GM12874 (cell line): ENCODE results near the gene GH2.
"Not testable (repeated sequence)": the region's sequence is repeated elsewhere in the genome, so short reads cannot be mapped to it uniquely, and the experiment has no call there.

ENCODE experiments used
- TF ChIP-seq, protein P1 (sequence below): IDR thresholded peaks from 2 replicates; pipeline ENCODE4 v1.5.1; 2011; ENCODE audit warnings: low read depth, mild to moderate bottlenecking, control low read depth, low read length, moderate library complexity; ENCODE audit not compliant: insufficient read depth

Gene GH2

GRCh38 chr17:63892316-63893037, 10.7 kb upstream of the GH2 start:
- TF ChIP-seq, protein P1, sequence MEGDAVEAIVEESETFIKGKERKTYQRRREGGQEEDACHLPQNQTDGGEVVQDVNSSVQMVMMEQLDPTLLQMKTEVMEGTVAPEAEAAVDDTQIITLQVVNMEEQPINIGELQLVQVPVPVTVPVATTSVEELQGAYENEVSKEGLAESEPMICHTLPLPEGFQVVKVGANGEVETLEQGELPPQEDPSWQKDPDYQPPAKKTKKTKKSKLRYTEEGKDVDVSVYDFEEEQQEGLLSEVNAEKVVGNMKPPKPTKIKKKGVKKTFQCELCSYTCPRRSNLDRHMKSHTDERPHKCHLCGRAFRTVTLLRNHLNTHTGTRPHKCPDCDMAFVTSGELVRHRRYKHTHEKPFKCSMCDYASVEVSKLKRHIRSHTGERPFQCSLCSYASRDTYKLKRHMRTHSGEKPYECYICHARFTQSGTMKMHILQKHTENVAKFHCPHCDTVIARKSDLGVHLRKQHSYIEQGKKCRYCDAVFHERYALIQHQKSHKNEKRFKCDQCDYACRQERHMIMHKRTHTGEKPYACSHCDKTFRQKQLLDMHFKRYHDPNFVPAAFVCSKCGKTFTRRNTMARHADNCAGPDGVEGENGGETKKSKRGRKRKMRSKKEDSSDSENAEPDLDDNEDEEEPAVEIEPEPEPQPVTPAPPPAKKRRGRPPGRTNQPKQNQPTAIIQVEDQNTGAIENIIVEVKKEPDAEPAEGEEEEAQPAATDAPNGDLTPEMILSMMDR = peak; percentile 26; the same call in 1 of the 2 replicates

GRCh38 chr17:63889026-63889848, 7.5 kb upstream of the GH2 start:
- TF ChIP-seq, protein P1 = peak; percentile 46

DNA sequence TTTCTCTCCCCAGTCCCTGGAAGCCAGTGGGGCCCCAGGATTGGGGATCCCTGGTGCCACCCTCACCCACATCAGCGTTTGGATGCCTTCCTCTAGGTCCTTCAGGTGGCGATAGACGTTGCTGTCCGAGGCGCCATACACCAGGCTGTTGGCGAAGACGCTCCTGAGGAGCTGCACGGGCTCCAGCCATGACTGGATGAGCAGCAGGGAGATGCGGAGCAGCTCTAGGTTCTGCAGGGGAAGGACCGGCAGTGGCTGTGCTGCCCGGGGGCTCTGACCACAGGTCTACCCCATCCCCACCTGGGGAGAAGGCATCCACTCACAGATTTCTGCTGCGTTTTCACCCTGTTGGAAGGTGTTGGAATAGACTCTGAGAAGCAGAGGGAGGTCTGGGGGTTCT, 1.0 kb downstream of the GH2 start:
- TF ChIP-seq, protein P1 = no peak

DNA sequence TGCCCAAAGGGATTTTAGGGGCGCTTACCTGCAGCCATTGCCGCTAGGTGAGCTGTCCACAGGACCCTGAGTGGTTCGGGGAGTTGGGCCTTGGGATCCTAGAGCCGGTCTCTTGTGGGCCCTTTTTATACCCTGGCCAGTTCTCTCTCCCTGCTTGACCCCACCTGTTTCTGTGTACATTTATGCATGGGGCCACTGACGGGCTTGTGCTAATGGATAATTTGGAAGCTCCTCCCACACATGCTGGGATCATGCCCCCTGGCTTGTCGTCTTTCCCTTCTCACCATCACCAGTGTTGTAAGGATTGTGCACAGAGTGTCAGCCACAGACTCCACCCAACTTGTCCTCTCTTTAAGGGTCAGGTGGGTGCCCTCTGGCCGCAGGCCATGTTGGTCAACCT, 8.2 kb downstream of the GH2 start, which contains the start of gene CSH2:
Gene CSH2, minus strand, starts transcription at position 101 of the 400 bp plus-strand sequence. Its CDS starts 63 bp downstream, at position 38.
- TF ChIP-seq, protein P1 = not testable (repeated sequence)

- TF ChIP-seq, protein P1 = peak; percentile 28; the same call in 1 of the 2 replicates
Observed at GRCh38 chr17:63869491-63870291, 12.1 kb downstream of the GH2 start.

DNA sequence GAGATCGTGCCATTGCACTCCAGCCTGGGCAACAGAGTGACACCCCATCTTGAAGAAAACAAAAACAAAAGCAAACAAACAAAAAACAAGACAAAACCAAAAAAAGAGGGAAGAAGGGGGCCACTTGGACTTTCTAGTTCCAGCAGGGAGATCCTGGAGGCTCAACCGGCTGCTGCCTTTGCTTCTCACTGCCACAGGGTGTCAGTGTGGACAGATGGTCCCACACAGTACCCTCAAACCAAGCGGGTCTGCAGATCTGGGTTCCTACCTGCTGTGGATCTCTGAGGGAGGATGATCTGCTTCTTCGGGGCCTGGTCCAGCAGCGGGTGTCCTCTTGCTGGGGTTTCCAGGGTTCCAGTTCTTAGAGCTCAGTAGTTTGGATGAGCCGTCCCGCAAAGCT, 15.1 kb downstream of the GH2 start:
- TF ChIP-seq, protein P1 = 0 out of 2 replicates have a peak, but pooled peaks have one; percentile 5
